Mucosa of descending colon (tissue), 3 donors: ENCODE data around the gene LRRN3. TPM values are rescaled to one million over a fixed set of nuclear protein-coding genes. Genes with fewer than 3 reads are reported as not detected.
"Not testable (repeated sequence)": the region's sequence is repeated elsewhere in the genome, so short reads cannot be mapped to it uniquely, and the experiment has no call there.

Experiments used
- ATAC-seq: fragments of 200-7000 bp; cut with Tn5 transposase; one replicate; pipeline ENCODE4 v1.9.1; 2020; ENCODE audit warnings: mild to moderate bottlenecking, moderate library complexity
- DNase-seq, 3 donors: peaks; one replicate each; pipeline ENCODE4 v3.0.0-alpha.2; 2020
- H3K36me3 ChIP-seq: fragments of 200-600 bp; one replicate; pipeline ENCODE4 v1.8.0; 2021; ENCODE audit warnings: low read depth, mild to moderate bottlenecking
- H3K4me1 ChIP-seq: fragments of 200-600 bp; one replicate; pipeline ENCODE4 v1.8.0; 2021; ENCODE audit warnings: low read depth, mild to moderate bottlenecking
- H3K4me3 ChIP-seq: fragments of 200-600 bp; one replicate; pipeline ENCODE4 v1.8.0; 2021; ENCODE audit warnings: mild to moderate bottlenecking
- H3K9me3 ChIP-seq: fragments of 200-600 bp; one replicate; pipeline ENCODE4 v1.8.0; 2021; ENCODE audit warnings: mild to moderate bottlenecking
- CTCF ChIP-seq: fragments of 200-600 bp; IDR thresholded peaks from one replicate; pipeline ENCODE4 v1.8.0; 2022; ENCODE audit warnings: antibody characterized with exemption, mild to moderate bottlenecking
- intact Hi-C, 2 donors: fragments of 100-400 bp; cut with DNase I in 1 of 2; cut with micrococcal nuclease in 1 of 2; formaldehyde crosslinking; loops; one replicate each; pipeline versions ENCODE4 v1.11.0 to v1.11.1; 2022; cut with DNase I, micrococcal nuclease
- total RNA-seq, 3 donors: library from RNA; stranded (reverse); fragmentation: NEBNext Ultra II Directional in 2 of 3; extraction: Animal tissue kit (Norgen Biotek cat#: 25700) in 2 of 3; gene quantifications; one replicate each; pipeline versions ENCODE4 v1.2.1 to v1.2.4, GENCODE V29; 2021 to 2023
- donor health status: DM: no; HTN: no; CAD: no; lungs with moderate emphysema.
- donor health status: DM: no; HTN: no; CAD: no.
- donor health status: DM: no; HTN: yes; CAD: no.

LRRN3 gene
- total RNA-seq, 3 donors from 2014 or later: 0.29 to 0.80 (median 0.73) TPM

- H3K36me3 ChIP-seq: no peaks in the 10 kb centered on the region
- intact Hi-C loops: no loop called here
- DNase-seq: no peak
- no peak for ATAC-seq
- H3K9me3 ChIP-seq: no peaks in the 10 kb centered on the region
- no peak for TF ChIP-seq CTCF
- H3K4me3 ChIP-seq: no peak overlapping the region
- no peaks in the 10 kb centered on the region for H3K4me1 ChIP-seq
Measured at GRCh38 chr7:111071556-111071955, 19.4 kb upstream of the LRRN3 start.

- H3K36me3 ChIP-seq, intact Hi-C loops, H3K4me1 ChIP-seq, H3K9me3 ChIP-seq, DNase-seq, H3K4me3 ChIP-seq, ATAC-seq: not testable (repeated sequence)
Measured at GRCh38 chr7:111072658-111073057, 18.3 kb upstream of the LRRN3 start.

- intact Hi-C loops: no loop called here
- no peak overlapping the region for H3K4me3 ChIP-seq
- no peaks in the 10 kb centered on the region for H3K9me3 ChIP-seq
- TF ChIP-seq CTCF: no peak
- no peaks in the 10 kb centered on the region for H3K36me3 ChIP-seq
- no peak for DNase-seq
- H3K4me1 ChIP-seq: no peaks in the 10 kb centered on the region
- ATAC-seq: no peak
Measured at GRCh38 chr7:111074071-111074747, 16.7 kb upstream of the LRRN3 start.

- no peak for ATAC-seq
- Histone ChIP-seq H3K36me3 (no peaks in the 10 kb centered on the region), H3K9me3 (no peaks in the 10 kb centered on the region), H3K4me3 (no peak overlapping the region), H3K4me1 (no peaks in the 10 kb centered on the region)
- intact Hi-C loops: no loop called here
- no peak for DNase-seq
- TF ChIP-seq CTCF: no peak
Measured at GRCh38 chr7:111074748-111075146, 16.2 kb upstream of the LRRN3 start.

GRCh38 chr7:111075498-111075897 is 15.4 kb upstream of the LRRN3 start:
- intact Hi-C loops: no loop called here
- DNase-seq (no peak), ATAC-seq (no peak)
- no peaks in the 10 kb centered on the region for H3K4me1 ChIP-seq
- H3K9me3 ChIP-seq: no peaks in the 10 kb centered on the region
- no peak overlapping the region for H3K4me3 ChIP-seq
- TF ChIP-seq CTCF: no peak
- H3K36me3 ChIP-seq: no peaks in the 10 kb centered on the region

GRCh38 chr7:111076205-111076604 is 14.7 kb upstream of the LRRN3 start:
- TF ChIP-seq CTCF: no peak
- H3K36me3 ChIP-seq: no peaks in the 10 kb centered on the region
- H3K9me3 ChIP-seq: no peaks in the 10 kb centered on the region
- no peaks in the 10 kb centered on the region for H3K4me1 ChIP-seq
- DNase-seq (no peak), ATAC-seq (no peak)
- intact Hi-C loops: no loop called here
- H3K4me3 ChIP-seq: no peak overlapping the region
